H9 (cell line): ENCODE data around the gene CD1E. TPM values are rescaled to one million over a fixed set of nuclear protein-coding genes. Genes with fewer than 3 reads are reported as not detected.
A peak's percentile ranks its signal among the peaks of the same experiment; 100 is the strongest.

Experiments
- DNase-seq: peaks from one replicate; pipeline ENCODE4 v3.0.0-alpha.2; 2017
- H2AFZ ChIP-seq: one replicate; pipeline ENCODE4 v1.6.1; 2013; ENCODE audit warnings: mild to moderate bottlenecking, low read length, control low read depth, moderate library complexity
- H2AK5ac ChIP-seq: 2 replicates; pipeline ENCODE4 v1.6.1; 2013; ENCODE audit warnings: low read length, control low read depth, mixed read lengths; ENCODE audit not compliant: insufficient read length
- H2BK120ac ChIP-seq: one replicate; pipeline ENCODE4 v1.6.1; 2013; ENCODE audit warnings: low read depth, mild to moderate bottlenecking, low read length, control low read depth, inconsistent platforms; ENCODE audit not compliant: poor library complexity, severe bottlenecking
- H2BK12ac ChIP-seq: 2 replicates; pipeline ENCODE4 v1.6.1; 2013; ENCODE audit warnings: low read length, control low read depth, mixed read lengths, low read depth; ENCODE audit not compliant: insufficient read length
- H2BK15ac ChIP-seq: 2 replicates; pipeline ENCODE4 v1.6.1; 2013; ENCODE audit warnings: low read depth, low read length, control low read depth
- H2BK20ac ChIP-seq: one replicate; pipeline ENCODE4 v1.6.1; 2013; ENCODE audit warnings: low read depth, mild to moderate bottlenecking, low read length, control low read depth, inconsistent platforms; ENCODE audit not compliant: poor library complexity, severe bottlenecking
- H2BK5ac ChIP-seq: 2 replicates; pipeline ENCODE4 v1.6.1; 2013; ENCODE audit warnings: low read length, control low read depth, mixed read lengths; ENCODE audit not compliant: insufficient read length
- H3K14ac ChIP-seq: 2 replicates; pipeline ENCODE4 v1.6.1; 2013; ENCODE audit warnings: low read length, control low read depth; ENCODE audit not compliant: insufficient read depth
- H3K18ac ChIP-seq: 2 replicates; pipeline ENCODE4 v1.6.1; 2013; ENCODE audit warnings: low read depth, mild to moderate bottlenecking, mixed read lengths, low read length, control low read depth; ENCODE audit not compliant: insufficient read length
- H3K23ac ChIP-seq: 2 replicates; pipeline ENCODE4 v1.6.1; 2013; ENCODE audit warnings: low read length, control low read depth, mixed read lengths, low read depth; ENCODE audit not compliant: insufficient read length
- H3K23me2 ChIP-seq: 2 replicates; pipeline ENCODE4 v1.6.1; 2013; ENCODE audit warnings: low read depth, mild to moderate bottlenecking, mixed read lengths, low read length, control low read depth; ENCODE audit not compliant: insufficient read length, poor library complexity, severe bottlenecking
- H3K27ac ChIP-seq: 2 replicates; pipeline ENCODE4 v1.5.1; 2013; ENCODE audit warnings: low read length, control low read depth, mixed read lengths, low read depth; ENCODE audit not compliant: insufficient read length
- H3K27me3 ChIP-seq: 2 replicates; pipeline ENCODE4 v1.6.1; 2013; ENCODE audit warnings: low read length, control low read depth, inconsistent platforms; ENCODE audit not compliant: insufficient read depth
- H3K4ac ChIP-seq: 2 replicates; pipeline ENCODE4 v1.6.1; 2013; ENCODE audit warnings: low read depth, mild to moderate bottlenecking, control low read depth, inconsistent platforms, low read length, moderate library complexity
- H3K4me1 ChIP-seq: 2 replicates; pipeline ENCODE4 v1.6.1; 2013; ENCODE audit warnings: low read length, control low read depth, inconsistent platforms; ENCODE audit not compliant: insufficient read depth
- H3K4me2 ChIP-seq: 2 replicates; pipeline ENCODE4 v1.6.1; 2013; ENCODE audit warnings: low read length, control low read depth, mixed read lengths; ENCODE audit not compliant: insufficient read length, insufficient read depth
- H3K56ac ChIP-seq: 2 replicates; pipeline ENCODE4 v1.6.1; 2013; ENCODE audit warnings: low read depth, mild to moderate bottlenecking, mixed read lengths, low read length, control low read depth; ENCODE audit not compliant: insufficient read length
- H3K79me1 ChIP-seq: 2 replicates; pipeline ENCODE4 v1.6.1; 2013; ENCODE audit warnings: low read depth, mild to moderate bottlenecking, moderate library complexity, low read length, control low read depth, inconsistent platforms; ENCODE audit not compliant: insufficient read depth, poor library complexity, severe bottlenecking
- H3K79me2 ChIP-seq: 2 replicates; pipeline ENCODE4 v1.6.1; 2013; ENCODE audit warnings: low read length, control low read depth, inconsistent platforms; ENCODE audit not compliant: insufficient read depth
- H3K9ac ChIP-seq: 2 replicates; pipeline ENCODE4 v1.6.1; 2013; ENCODE audit warnings: low read length, control low read depth, mixed read lengths; ENCODE audit not compliant: insufficient read length; ENCODE audit errors: extremely low read depth
- H3K9me3 ChIP-seq: one replicate; pipeline ENCODE4 v1.6.1; 2013; ENCODE audit warnings: low read depth, low read length, inconsistent platforms; ENCODE audit not compliant: control insufficient read depth
- H3T11ph ChIP-seq: one replicate; pipeline ENCODE4 v1.6.1; 2013; ENCODE audit warnings: mild to moderate bottlenecking, low read length, control low read depth, inconsistent platforms
- H4K20me1 ChIP-seq: one replicate; pipeline ENCODE4 v1.6.1; 2013; ENCODE audit not compliant: control insufficient read depth, insufficient read length, insufficient read depth
- H4K5ac ChIP-seq: 2 replicates; pipeline ENCODE4 v1.6.1; 2013; ENCODE audit warnings: low read depth, mild to moderate bottlenecking, mixed read lengths, low read length, control low read depth; ENCODE audit not compliant: insufficient read length
- H4K8ac ChIP-seq: replicated peaks from 2 replicates; pipeline ENCODE4 v1.6.1; 2013; ENCODE audit warnings: low read length, control low read depth, mixed read lengths, low read depth; ENCODE audit not compliant: insufficient read length
- H4K91ac ChIP-seq: 2 replicates; pipeline ENCODE4 v1.6.1; 2013; ENCODE audit warnings: low read depth, mild to moderate bottlenecking, moderate library complexity, mixed read lengths, low read length, control low read depth; ENCODE audit not compliant: insufficient read length
- H3K27ac Mint-ChIP-seq, 3 experiments: 2 replicates in 2 of 3; 3 replicates in 1 of 3; pipeline ENCODE4 v1.8.0; 2020 to 2021; ENCODE audit warnings: mixed read lengths in 3 of 3, mild to moderate bottlenecking in 1 of 3, moderate library complexity in 1 of 3
- H3K27me3 Mint-ChIP-seq: 2 replicates; pipeline ENCODE4 v1.8.0; 2021; ENCODE audit warnings: low read depth, mild to moderate bottlenecking, moderate library complexity, mixed read lengths
- H3K36me3 Mint-ChIP-seq, 3 experiments: 2 replicates in 2 of 3; 3 replicates in 1 of 3; pipeline ENCODE4 v1.8.0; 2020 to 2021; ENCODE audit warnings: low read depth in 3 of 3, mixed read lengths in 3 of 3; ENCODE audit not compliant: insufficient read depth in 1 of 3
- H3K4me1 Mint-ChIP-seq, 2 experiments: 2 replicates each; pipeline ENCODE4 v1.8.0; 2020; ENCODE audit warnings: mixed read lengths in 2 of 2
- H3K4me3 Mint-ChIP-seq, 2 experiments: 2 replicates in 1 of 2; 3 replicates in 1 of 2; pipeline ENCODE4 v1.8.0; 2020 to 2021; ENCODE audit warnings: mild to moderate bottlenecking in 2 of 2, mixed read lengths in 2 of 2, moderate library complexity in 1 of 2
- H3K9me3 Mint-ChIP-seq, 2 experiments: 2 replicates in 1 of 2; 3 replicates in 1 of 2; pipeline ENCODE4 v1.8.0; 2020; ENCODE audit warnings: mild to moderate bottlenecking in 2 of 2, mixed read lengths in 2 of 2, moderate library complexity in 1 of 2
- CTCF ChIP-seq: fragments of 200-600 bp; sonication (generic); conservative IDR thresholded peaks from 3 replicates; pipeline ENCODE4 v1.8.0; 2021; ENCODE audit warnings: antibody characterized with exemption, mild to moderate bottlenecking
- WGBS: extraction: QIAGEN DNeasy Blood & Tissue Kit; methylation state at CpG from one replicate; pipeline ENCODE4 v1.1.7; 2013; ENCODE audit warnings: missing lambda C conversion rate, low lambda C conversion rate, mixed read lengths; ENCODE audit not compliant: insufficient read length; ENCODE audit errors: extremely low coverage; 5-methylcytosine and 5-hydroxymethylcytosine counted together
- total RNA-seq: library from RNA; stranded (reverse); gene quantifications from 2 replicates; pipeline ENCODE4 v1.2.1, GENCODE V29; 2021

CD1E gene
- total RNA-seq, 1 experiment from 2014 or later, result not detected

DNA sequence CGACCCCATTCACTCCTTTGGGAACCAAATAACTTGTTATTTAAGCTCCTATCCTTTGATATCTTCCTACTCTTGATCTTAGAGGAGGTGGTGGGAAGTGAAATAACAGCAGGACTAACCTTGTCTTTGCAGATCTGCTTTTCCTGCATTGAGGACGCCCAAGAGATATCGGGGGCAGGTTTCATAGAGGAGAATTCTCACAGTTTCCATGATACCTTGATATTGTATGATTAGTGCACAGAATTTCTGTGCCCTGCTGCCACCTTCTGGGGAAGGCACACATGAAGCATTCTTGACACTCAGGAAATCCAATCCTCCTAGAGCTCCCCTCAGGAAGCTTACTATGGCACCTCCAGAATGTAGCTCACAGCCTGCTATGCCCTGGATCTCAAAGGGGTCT is 24.0 kb upstream of the CD1E start:
- H2BK120ac ChIP-seq, result no peak overlapping the region
- no peak overlapping the region for H3K56ac ChIP-seq
- no peak overlapping the region for H3K27ac ChIP-seq
- Mint-ChIP-seq H3K27me3 (no peaks in the 10 kb centered on the region; the same call in 1 of the 2 replicates), H3K36me3 (no peaks in the 10 kb centered on the region), H3K4me3 (no peak overlapping the region), H3K27ac (no peak overlapping the region), H3K9me3 (no peaks in the 10 kb centered on the region), H3K4me1 (no peaks in the 10 kb centered on the region)
- no peak overlapping the region for H2BK15ac ChIP-seq
- H2BK20ac ChIP-seq, result no peak overlapping the region
- no peak overlapping the region for H3T11ph ChIP-seq
- H2AK5ac ChIP-seq, result no peak overlapping the region
- no peaks in the 10 kb centered on the region for H3K4me1 ChIP-seq
- no peak overlapping the region for H3K18ac ChIP-seq
- H2AFZ ChIP-seq, result no peak overlapping the region
- no peak overlapping the region for H2BK5ac ChIP-seq
- H4K5ac ChIP-seq, result no peak overlapping the region
- H3K79me1 ChIP-seq, result no peaks in the 10 kb centered on the region
- no peak overlapping the region for H4K8ac ChIP-seq
- no peak overlapping the region for H3K4ac ChIP-seq
- H4K20me1 ChIP-seq, result no peaks in the 10 kb centered on the region
- no peak overlapping the region for H2BK12ac ChIP-seq
- H3K27me3 ChIP-seq, result no peaks in the 10 kb centered on the region
- H3K9me3 ChIP-seq, result no peaks in the 10 kb centered on the region
- H3K4me2 ChIP-seq, result no peak overlapping the region
- TF ChIP-seq CTCF, result peak; percentile 55
- H3K79me2 ChIP-seq, result no peaks in the 10 kb centered on the region
- DNase-seq, result no peak
- H3K23me2 ChIP-seq, result no peaks in the 10 kb centered on the region
- H3K23ac ChIP-seq, result no peak overlapping the region
- WGBS, result no CpG with 5 or more reads among the region's 3 CpGs
- no peak overlapping the region for H4K91ac ChIP-seq
- H3K9ac ChIP-seq, result no peak overlapping the region
- no peak overlapping the region for H3K14ac ChIP-seq
